ENCODE data around the gene MYRIP.
"Not testable (repeated sequence)": the region's sequence is repeated elsewhere in the genome, so short reads cannot be mapped to it uniquely, and the experiment has no call there.

Gene MYRIP

GRCh38 chr3:40077139-40077538, 267.7 kb downstream of the MYRIP start:
- in situ Hi-C loops (cut with MboI; ENCODE audit: low sequenced_read_pairs): not testable (repeated sequence)

DNA sequence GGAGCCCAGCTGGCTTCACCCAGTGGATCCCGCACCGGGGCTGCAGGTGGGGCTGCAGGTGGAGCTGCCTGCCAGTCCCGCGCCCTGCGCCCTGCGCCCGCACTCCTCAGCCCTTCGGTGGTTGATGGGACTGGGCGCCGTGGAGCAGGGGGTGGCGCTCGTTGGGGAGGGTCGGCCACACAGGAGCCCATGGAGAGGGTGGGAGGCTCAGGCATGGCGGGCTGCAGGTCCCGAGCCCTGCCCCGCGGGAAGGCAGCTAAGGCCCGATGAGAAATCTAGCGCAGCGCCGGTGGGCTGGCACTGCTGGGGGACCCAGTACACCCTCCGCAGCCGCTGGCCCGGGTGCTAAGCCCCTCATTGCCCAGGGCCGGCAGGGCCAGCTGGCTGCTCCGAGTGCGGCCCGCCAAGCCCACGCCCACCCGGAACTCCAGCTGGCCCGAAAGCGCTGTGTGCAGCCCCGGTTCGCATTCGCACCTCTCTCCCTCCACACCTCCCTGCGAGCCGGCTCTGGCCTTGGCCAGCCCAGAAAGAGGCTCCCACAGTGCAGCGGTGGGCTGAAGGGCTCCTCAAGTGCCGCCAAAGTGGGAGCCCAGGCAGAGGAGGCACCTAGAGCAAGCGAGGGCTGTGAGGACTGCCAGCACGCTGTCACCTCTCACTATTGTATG, 268.6 kb downstream of the MYRIP start:
- in situ Hi-C loops (cut with MboI; ENCODE audit: low sequenced_read_pairs): not testable (repeated sequence)

- in situ Hi-C loops (cut with MboI; ENCODE audit: low sequenced_read_pairs): no loop called here
Measured at GRCh38 chr3:40078590-40078989, 269.2 kb downstream of the MYRIP start.

GRCh38 chr3:40079203-40079846, 269.9 kb downstream of the MYRIP start:
- in situ Hi-C loops (cut with MboI; ENCODE audit: low sequenced_read_pairs): no loop called here

GRCh38 chr3:40079847-40080240, 270.4 kb downstream of the MYRIP start:
- in situ Hi-C loops (cut with MboI; ENCODE audit: low sequenced_read_pairs): no loop called here

DNA sequence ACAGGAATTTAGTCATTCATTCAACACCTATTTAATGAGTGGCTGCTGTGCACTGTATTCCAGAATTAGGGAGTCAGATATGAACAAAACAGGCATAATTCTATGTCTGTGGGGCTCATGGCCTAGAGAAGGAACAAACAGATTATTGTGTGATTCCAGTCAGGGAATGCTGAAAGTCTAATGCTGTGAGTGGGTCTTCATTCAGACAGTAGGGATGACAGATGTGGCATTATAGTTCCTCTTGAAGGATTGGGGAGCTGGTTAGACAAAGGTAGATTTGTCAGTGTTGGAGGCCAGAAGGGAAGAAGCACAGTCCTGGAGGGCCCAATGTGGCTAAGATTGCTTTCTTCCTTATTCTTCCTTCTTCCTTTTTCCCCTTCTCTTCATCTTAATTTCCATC, 273.7 kb downstream of the MYRIP start:
- in situ Hi-C loops (cut with MboI; ENCODE audit: low sequenced_read_pairs): no loop called here

GRCh38 chr3:40084424-40084823, 275.0 kb downstream of the MYRIP start:
- in situ Hi-C loops (cut with MboI; ENCODE audit: low sequenced_read_pairs): not testable (repeated sequence)

- in situ Hi-C loops (cut with MboI; ENCODE audit: low sequenced_read_pairs): no loop called here
Measured at GRCh38 chr3:40086890-40087883, 277.8 kb downstream of the MYRIP start.

- in situ Hi-C loops (cut with MboI; ENCODE audit: low sequenced_read_pairs): no loop called here
Measured at GRCh38 chr3:40088527-40089170, 279.2 kb downstream of the MYRIP start.

GRCh38 chr3:40096661-40097111, 287.3 kb downstream of the MYRIP start:
- in situ Hi-C loops (cut with MboI; ENCODE audit: low sequenced_read_pairs): no loop called here

DNA sequence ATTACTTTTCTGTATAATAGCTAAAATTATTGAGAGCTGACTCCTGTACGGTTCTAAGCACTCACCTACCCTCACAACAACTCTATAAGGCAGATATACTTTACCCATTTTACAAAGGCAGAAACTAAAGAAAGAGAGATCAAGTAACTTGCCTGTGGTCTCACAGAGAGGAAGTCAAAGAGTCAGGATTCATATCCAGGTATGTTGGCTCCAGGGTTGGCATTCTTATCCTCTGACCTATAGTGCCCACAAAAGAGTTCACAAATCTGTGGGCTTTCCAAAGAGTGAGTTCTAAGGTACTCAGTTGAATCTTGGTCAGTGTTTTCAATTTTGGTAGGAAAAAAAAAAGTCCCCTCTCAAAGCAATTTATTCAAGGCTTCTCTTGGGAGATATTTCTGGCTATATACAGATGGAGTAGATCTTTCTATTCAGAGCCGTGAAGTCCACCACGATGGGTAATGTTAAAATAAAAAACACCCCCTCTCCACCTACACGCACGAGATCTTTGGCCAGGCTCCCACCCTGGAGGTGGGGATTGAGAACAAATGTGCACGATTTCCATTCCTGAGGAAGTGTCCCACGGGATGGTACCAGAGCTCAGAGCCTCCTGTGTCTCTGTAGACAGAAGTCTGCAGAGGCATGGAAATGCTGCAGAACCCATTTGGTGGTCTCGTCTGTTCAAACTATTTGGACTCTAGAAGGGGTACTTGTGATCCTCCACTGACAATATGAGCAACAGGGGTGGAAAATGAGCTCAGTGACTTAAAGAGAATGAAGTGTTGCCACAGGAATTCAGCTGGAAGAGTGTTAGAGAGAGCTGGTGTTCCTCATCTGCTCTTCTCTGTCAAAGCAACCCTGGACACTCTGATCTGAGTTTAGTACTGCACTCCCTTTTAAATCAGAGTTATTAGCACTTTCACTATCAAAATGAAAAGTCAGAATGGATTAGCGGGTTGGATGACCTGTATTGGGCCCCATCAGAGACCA, 288.0 kb downstream of the MYRIP start:
- in situ Hi-C loops (cut with MboI; ENCODE audit: low sequenced_read_pairs): no loop called here

DNA sequence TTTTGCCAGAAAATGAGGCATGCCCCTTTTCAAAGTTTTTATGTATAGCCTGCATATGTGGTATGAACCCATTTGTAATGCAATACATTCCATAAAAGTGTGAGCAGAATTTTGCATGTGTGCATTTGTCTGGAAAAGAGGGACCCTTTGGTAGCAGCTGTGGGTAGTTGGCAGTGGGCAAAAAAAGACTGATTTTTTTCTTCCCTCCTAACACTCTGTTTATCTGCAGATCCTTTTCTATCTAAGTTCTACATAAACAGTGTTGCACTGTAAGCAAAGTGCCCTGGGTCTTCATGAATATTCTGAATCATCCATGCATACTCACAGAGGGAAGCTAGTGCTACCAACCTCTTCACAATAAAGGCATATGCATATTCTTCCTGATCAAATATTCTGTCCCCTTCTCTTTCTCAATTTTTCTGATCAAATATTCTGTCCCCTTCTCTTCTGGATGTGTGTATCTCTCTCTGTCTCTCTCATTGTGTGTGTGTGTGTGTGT, 288.9 kb downstream of the MYRIP start:
- in situ Hi-C loops (cut with MboI; ENCODE audit: low sequenced_read_pairs): no loop called here

DNA sequence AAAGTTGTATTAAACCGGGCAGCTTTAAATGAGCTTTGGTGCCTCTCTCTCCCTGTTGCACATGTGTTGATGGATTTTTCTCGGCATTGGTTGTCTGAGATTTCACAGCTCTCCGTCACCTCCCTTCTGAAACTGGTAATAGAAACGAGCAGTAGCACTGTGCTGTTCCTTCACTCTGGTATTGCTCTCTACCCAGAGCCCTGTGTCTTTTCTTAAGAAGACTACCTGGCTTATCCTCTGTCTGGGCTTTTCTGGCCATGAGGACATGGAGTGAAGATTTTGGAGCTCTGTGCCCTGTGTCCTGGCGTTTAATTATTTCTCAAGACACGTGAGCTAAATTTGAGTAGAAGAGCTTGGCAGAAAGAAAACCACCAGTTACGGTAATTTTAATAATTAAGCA, 290.5 kb downstream of the MYRIP start:
- in situ Hi-C loops (cut with MboI; ENCODE audit: low sequenced_read_pairs): no loop called here

GRCh38 chr3:40102182-40102581, 292.8 kb downstream of the MYRIP start:
- in situ Hi-C loops (cut with MboI; ENCODE audit: low sequenced_read_pairs): no loop called here

GRCh38 chr3:40103829-40104228, 294.4 kb downstream of the MYRIP start:
- in situ Hi-C loops (cut with MboI; ENCODE audit: low sequenced_read_pairs): no loop called here

DNA sequence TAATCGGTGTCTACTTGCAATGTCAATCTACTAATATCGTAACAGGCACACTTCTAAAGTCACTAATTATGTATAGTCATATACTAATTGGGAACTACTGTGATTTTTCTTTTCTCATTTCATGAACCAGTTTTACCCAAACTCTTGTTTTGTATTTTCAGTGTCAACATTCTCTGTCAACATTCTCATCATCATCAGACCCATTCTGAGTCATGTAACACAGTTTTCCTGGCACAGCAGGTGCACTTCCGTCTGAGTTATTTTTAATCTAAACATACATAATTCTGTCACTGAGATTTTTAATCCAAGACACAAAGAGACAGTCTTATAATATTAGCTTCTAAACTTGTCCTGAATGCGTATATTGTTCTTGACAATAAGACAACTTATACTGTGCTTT, 295.0 kb downstream of the MYRIP start:
- in situ Hi-C loops (cut with MboI; ENCODE audit: low sequenced_read_pairs): no loop called here

GRCh38 chr3:40108643-40109042, 299.2 kb downstream of the MYRIP start:
- in situ Hi-C loops (cut with MboI; ENCODE audit: low sequenced_read_pairs): no loop called here

DNA sequence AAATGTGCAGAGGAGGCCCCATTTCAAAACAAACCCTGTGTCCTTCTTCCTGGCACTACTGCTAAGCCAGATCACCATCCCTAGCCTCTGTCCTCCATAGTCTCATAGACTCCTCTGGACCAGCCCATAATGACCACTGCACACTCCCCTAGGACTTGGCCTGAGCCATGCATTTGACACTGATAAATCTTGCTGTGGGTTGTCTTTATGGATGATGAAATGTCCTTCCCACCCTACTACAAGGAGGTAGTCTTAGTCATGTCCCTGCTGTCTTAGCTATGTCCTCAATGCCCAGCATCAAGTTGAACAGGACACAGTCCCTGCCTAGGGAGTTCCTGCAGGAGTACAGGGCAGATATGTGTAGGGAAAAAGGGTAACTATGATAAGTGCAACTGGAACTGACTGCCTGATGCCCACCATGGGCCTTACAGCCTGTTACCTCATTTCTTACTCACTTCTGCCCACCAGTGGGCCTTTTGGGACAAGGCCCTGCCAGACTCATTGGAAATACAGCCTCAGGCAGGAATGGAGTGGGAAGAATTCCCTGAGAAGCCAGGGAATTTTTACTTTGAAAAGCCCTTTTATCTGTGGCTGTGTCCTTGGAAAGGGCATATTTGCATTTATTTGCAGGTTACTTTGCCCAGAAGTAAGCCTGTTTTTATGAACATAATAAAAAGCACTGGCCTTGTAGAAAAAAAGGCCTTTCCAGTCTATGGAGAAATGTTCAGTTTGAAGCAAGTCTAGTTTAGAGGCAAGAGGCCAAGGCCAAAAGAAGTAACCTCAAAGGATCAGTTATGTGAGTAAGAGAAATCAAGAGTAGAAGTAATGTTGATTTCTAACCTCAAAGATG, 300.5 kb downstream of the MYRIP start:
- in situ Hi-C loops (cut with MboI; ENCODE audit: low sequenced_read_pairs): no loop called here
